T-cell (primary cell): ENCODE results near the gene GNAO1. TPM values are rescaled to one million over a fixed set of nuclear protein-coding genes. Genes with fewer than 3 reads are reported as not detected.

Experiments used
- ATAC-seq, 4 experiments: fragments of 200-7000 bp in 3 of 4; fragments of 150-1000 bp in 1 of 4; cut with Tn5 transposase; replicated peaks in 1 of 4; 1 replicate in 3 of 4; 2 replicates in 1 of 4; pipeline ENCODE4 v1.10.0; 2021; ENCODE audit warnings: moderate library complexity in 3 of 4, mild to moderate bottlenecking in 2 of 4, moderate number of reproducible peaks in 1 of 4
- CTCF ChIA-PET, 2 donors: fragments of 300-600 bp; sonication (Branson Sonifier 250); formaldehyde crosslinking; loops; one replicate each; lab custom pipeline; 2022; ENCODE audit warnings: antibody characterized with exemption in 2 of 2; lab: Charles Lee
- POLR2A ChIA-PET, 2 donors: fragments of 300-600 bp; sonication (Branson Sonifier 250); formaldehyde crosslinking; loops; one replicate each; lab custom pipeline; 2022; ENCODE audit warnings: antibody characterized with exemption in 2 of 2; lab: Charles Lee
- DNase-seq, 35 experiments: peaks; one replicate each; pipeline versions ENCODE4 v3.0.0 to v3.0.0-alpha.2; 2013 to 2023
- H3K27ac ChIP-seq: one replicate; pipeline ENCODE4 v1.5.1; 2013; ENCODE audit warnings: low read length
- H3K27me3 ChIP-seq, 2 experiments: replicated peaks in 1 of 2; 1 replicate in 1 of 2; 2 replicates in 1 of 2; pipeline versions ENCODE4 v1.6.1 to v1.7.0; 2013; ENCODE audit warnings: low read length in 1 of 2, mixed read lengths in 1 of 2; ENCODE audit not compliant: control insufficient read depth in 2 of 2, insufficient read depth in 2 of 2; ENCODE audit errors: extremely low read depth in 1 of 2
- H3K36me3 ChIP-seq, 2 donors: 1 replicate in 1 of 2; 2 replicates in 1 of 2; pipeline versions ENCODE4 v1.6.1 to v1.7.0; 2013; ENCODE audit warnings: low read length in 1 of 2; ENCODE audit not compliant: control insufficient read depth in 2 of 2, insufficient read depth in 1 of 2; ENCODE audit errors: extremely low read depth in 1 of 2
- H3K4me1 ChIP-seq, 2 experiments: 1 replicate in 1 of 2; 2 replicates in 1 of 2; pipeline versions ENCODE4 v1.6.1 to v1.7.0; 2013; ENCODE audit warnings: low read length in 2 of 2, mixed read lengths in 1 of 2; ENCODE audit not compliant: insufficient read depth in 2 of 2, control insufficient read depth in 1 of 2; ENCODE audit errors: extremely low read depth in 1 of 2
- H3K4me3 ChIP-seq, 2 donors: 1 replicate in 1 of 2; 2 replicates in 1 of 2; pipeline versions ENCODE4 v1.5.1 to v1.7.0; 2013; ENCODE audit warnings: mild to moderate bottlenecking in 2 of 2, low read length in 1 of 2, moderate library complexity in 1 of 2; ENCODE audit not compliant: control insufficient read depth in 1 of 2; ENCODE audit errors: extremely low read depth in 1 of 2
- H3K9me3 ChIP-seq: 2 replicates; pipeline ENCODE4 v1.7.0; 2013
- H3K27ac Mint-ChIP-seq, 2 donors: one replicate each; pipeline ENCODE4 v1.8.0; 2020 to 2021; ENCODE audit warnings: mild to moderate bottlenecking in 2 of 2, mixed read lengths in 2 of 2
- H3K27me3 Mint-ChIP-seq, 2 donors: one replicate each; pipeline ENCODE4 v1.8.0; 2021 to 2022; ENCODE audit warnings: mixed read lengths in 2 of 2
- H3K36me3 Mint-ChIP-seq: one replicate; pipeline ENCODE4 v1.8.0; 2021; ENCODE audit warnings: mixed read lengths
- H3K4me1 Mint-ChIP-seq, 3 donors: one replicate each; pipeline ENCODE4 v1.8.0; 2020 to 2022; ENCODE audit warnings: mixed read lengths in 3 of 3, mild to moderate bottlenecking in 1 of 3
- H3K4me3 Mint-ChIP-seq, 3 donors: one replicate each; pipeline ENCODE4 v1.8.0; 2020 to 2022; ENCODE audit warnings: mild to moderate bottlenecking in 3 of 3, mixed read lengths in 3 of 3, moderate library complexity in 3 of 3
- H3K9me3 Mint-ChIP-seq, 3 donors: one replicate each; pipeline ENCODE4 v1.8.0; 2020 to 2022; ENCODE audit warnings: mixed read lengths in 3 of 3
- WGBS: methylation state at CpG from one replicate; pipeline ENCODE4 v1.1.5; 2013; ENCODE audit warnings: missing lambda C conversion rate; ENCODE audit not compliant: insufficient coverage; 5-methylcytosine and 5-hydroxymethylcytosine counted together
- total RNA-seq, 35 experiments: library from RNA in 6 of 35; stranded (reverse) in 6 of 35; fragments of 120-200 nt in 1 of 35; gene quantifications; one replicate each; pipeline versions ENCODE4 v1.2.1 to v1.2.4 and lab custom pipeline; 2013 to 2026

The GNAO1 gene
- total RNA-seq, 5 donors from 2014 or later (not counting 1 experiment from before 2014, with no cell fraction given) = 3.9 to 14.2 (median 12.6) TPM

- no peak overlapping the region for H3K27ac Mint-ChIP-seq
- CTCF ChIA-PET = no interaction called here
- H3K36me3 Mint-ChIP-seq = peaks cover 3% of the 10 kb centered on the region
Measured at GRCh38 chr16:56211435-56211981, 20.2 kb downstream of the GNAO1 start.

GRCh38 chr16:56212144-56212543 is 20.9 kb downstream of the GNAO1 start:
- no peak for DNase-seq
- H3K27ac ChIP-seq = no peak overlapping the region
- CTCF ChIA-PET = no interaction called here
- peaks cover 0 to 7% of the 10 kb centered on the region in 2 experiments for H3K27me3 ChIP-seq
- WGBS = 88% methylated on average over 3 of the region's 6 CpGs
- H3K4me1 ChIP-seq = no peaks in the 10 kb centered on the region
- Mint-ChIP-seq H3K4me3 (no peak overlapping the region), H3K27me3 (peaks cover 9 to 31% of the 10 kb centered on the region in 2 donors), H3K27ac (no peak overlapping the region), H3K4me1 (no peaks in the 10 kb centered on the region), H3K36me3 (peaks cover 3% of the 10 kb centered on the region), H3K9me3 (no peaks in the 10 kb centered on the region)
- H3K9me3 ChIP-seq = no peaks in the 10 kb centered on the region
- no peak overlapping the region for H3K4me3 ChIP-seq
- no peak for ATAC-seq
- no peaks in the 10 kb centered on the region for H3K36me3 ChIP-seq
- POLR2A ChIA-PET = no interaction called here

More at GRCh38 chr16:56211435-56211981, 20.2 kb downstream of the GNAO1 start:
- no peak for ATAC-seq
- 89% methylated on average over 7 of the region's 7 CpGs for WGBS
- no peaks in the 10 kb centered on the region for H3K4me1 Mint-ChIP-seq
- H3K27ac ChIP-seq = no peak overlapping the region
- H3K36me3 ChIP-seq = no peaks in the 10 kb centered on the region
- no peak for DNase-seq
- POLR2A ChIA-PET = no interaction called here
- no peaks in the 10 kb centered on the region for H3K9me3 Mint-ChIP-seq
- H3K4me1 ChIP-seq = no peaks in the 10 kb centered on the region
- no peaks in the 10 kb centered on the region for H3K9me3 ChIP-seq
- H3K27me3 ChIP-seq = peaks cover 0 to 7% of the 10 kb centered on the region in 2 experiments
- no peak overlapping the region for H3K4me3 Mint-ChIP-seq
- H3K27me3 Mint-ChIP-seq = peaks cover 9 to 31% of the 10 kb centered on the region in 2 donors
- H3K4me3 ChIP-seq = no peak overlapping the region

- Mint-ChIP-seq H3K4me1 (peaks cover 23 to 26% (median 24%) of the 10 kb centered on the region in 3 donors), H3K9me3 (no peaks in the 10 kb centered on the region), H3K36me3 (no peaks in the 10 kb centered on the region), H3K27ac (no peak overlapping the region), H3K4me3 (no peak overlapping the region), H3K27me3 (peaks cover 0 to 4% of the 10 kb centered on the region in 2 donors)
- H3K27me3 ChIP-seq = peaks cover 0 to 5% of the 10 kb centered on the region in 2 experiments
- ATAC-seq (no peak), DNase-seq (no peak)
- ChIA-PET CTCF (interaction anchor here (0.7 kb wide), 2 partner anchors 80 to 331 kb away, joined by 5 read pairs; no protein-coding TSS in a partner anchor), POLR2A (no interaction called here)
- H3K4me3 ChIP-seq = no peak overlapping the region
- H3K9me3 ChIP-seq = no peaks in the 10 kb centered on the region
- H3K36me3 ChIP-seq = no peaks in the 10 kb centered on the region
- no peak overlapping the region for H3K27ac ChIP-seq
- WGBS = 60% methylated on average over 1 of the region's 2 CpGs
- peaks cover 14 to 30% of the 10 kb centered on the region in 2 experiments for H3K4me1 ChIP-seq
Measured at GRCh38 chr16:56221995-56222394, 30.7 kb downstream of the GNAO1 start.

GRCh38 chr16:56222474-56222997 is 31.2 kb downstream of the GNAO1 start:
- no peaks in the 10 kb centered on the region for H3K9me3 Mint-ChIP-seq
- H3K4me1 ChIP-seq = peaks cover 15 to 35% of the 10 kb centered on the region in 2 experiments
- H3K36me3 ChIP-seq = no peaks in the 10 kb centered on the region
- WGBS = 89% methylated on average over 9 of the region's 10 CpGs
- ChIA-PET POLR2A (no interaction called here), CTCF (no interaction called here)
- peaks cover 0 to 5% of the 10 kb centered on the region in 2 experiments for H3K27me3 ChIP-seq
- H3K4me3 ChIP-seq = no peak overlapping the region
- H3K27ac Mint-ChIP-seq = no peak overlapping the region
- H3K4me3 Mint-ChIP-seq = no peak overlapping the region
- no peak overlapping the region for H3K27ac ChIP-seq
- DNase-seq (no peak), ATAC-seq (no peak)
- H3K9me3 ChIP-seq = no peaks in the 10 kb centered on the region
- H3K36me3 Mint-ChIP-seq = no peaks in the 10 kb centered on the region
- H3K27me3 Mint-ChIP-seq = peaks cover 0 to 4% of the 10 kb centered on the region in 2 donors
- H3K4me1 Mint-ChIP-seq = peaks cover 28 to 30% (median 28%) of the 10 kb centered on the region in 3 donors

GRCh38 chr16:56225017-56225742 is 33.9 kb downstream of the GNAO1 start:
- CTCF ChIA-PET = interaction anchor here in 1 of 2 donors (0.8 to 1.2 kb wide), 2 partner anchors 9 to 131 kb away, joined by 3 to 4 read pairs; no protein-coding TSS in a partner anchor
- H3K4me3 ChIP-seq = no peak overlapping the region
- Mint-ChIP-seq H3K4me3 (peak overlapping the region in 1 of 3 donors; percentile 26), H3K27me3 (peaks cover 0 to 4% of the 10 kb centered on the region in 2 donors), H3K9me3 (no peaks in the 10 kb centered on the region), H3K4me1 (peaks cover 28 to 35% (median 33%) of the 10 kb centered on the region in 3 donors), H3K27ac (peak overlapping the region; percentile 10 to 17), H3K36me3 (no peaks in the 10 kb centered on the region)
- 40% methylated on average over 1 of the region's 2 CpGs for WGBS
- H3K4me1 ChIP-seq = peaks cover 15 to 41% of the 10 kb centered on the region in 2 experiments
- H3K9me3 ChIP-seq = no peaks in the 10 kb centered on the region
- ATAC-seq (peak in 2 of 4 experiments; percentile 37 to 49), DNase-seq (no peak)
- POLR2A ChIA-PET = interaction anchor here in 1 of 2 donors (0.7 kb wide), 1 partner anchor 22 kb away, joined by 3 read pairs; no protein-coding TSS in a partner anchor
- H3K36me3 ChIP-seq = no peaks in the 10 kb centered on the region
- H3K27ac ChIP-seq = no peak overlapping the region
- no peaks in the 10 kb centered on the region for H3K27me3 ChIP-seq

GRCh38 chr16:56226187-56226586 is 34.9 kb downstream of the GNAO1 start:
- H3K27ac ChIP-seq = peak overlapping the region; percentile 6
- no peaks in the 10 kb centered on the region for H3K36me3 ChIP-seq
- WGBS = no CpG with 5 or more reads among the region's 2 CpGs
- no peak for ATAC-seq
- CTCF ChIA-PET = no interaction called here
- H3K27me3 ChIP-seq = no peaks in the 10 kb centered on the region
- H3K4me3 Mint-ChIP-seq = peak overlapping the region in 2 of 3 donors; percentile 15 to 26
- peaks cover 15 to 41% of the 10 kb centered on the region in 2 experiments for H3K4me1 ChIP-seq
- no peaks in the 10 kb centered on the region for H3K36me3 Mint-ChIP-seq
- H3K9me3 Mint-ChIP-seq = no peaks in the 10 kb centered on the region
- POLR2A ChIA-PET = no interaction called here
- peaks cover 28 to 35% (median 33%) of the 10 kb centered on the region in 3 donors for H3K4me1 Mint-ChIP-seq
- no peak overlapping the region for H3K4me3 ChIP-seq
- H3K9me3 ChIP-seq = no peaks in the 10 kb centered on the region
- peaks cover 0 to 4% of the 10 kb centered on the region in 2 donors for H3K27me3 Mint-ChIP-seq
- peak overlapping the region; percentile 66 to 83 for H3K27ac Mint-ChIP-seq
- no peak for DNase-seq
